GM04503 (cell line): ENCODE measurements around the gene SGIP1.
"Not testable (repeated sequence)": the region's sequence is repeated elsewhere in the genome, so short reads cannot be mapped to it uniquely, and the experiment has no call there.

Experiments
- DNase-seq: peaks from one replicate; pipeline ENCODE4 v3.0.0-alpha.2; 2012; ENCODE audit warnings: low read depth

The SGIP1 gene

GRCh38 chr1:66681686-66682085, 147.7 kb downstream of the SGIP1 start:
- DNase-seq = no peak

GRCh38 chr1:66682106-66682505, 148.2 kb downstream of the SGIP1 start:
- DNase-seq = no peak

GRCh38 chr1:66684353-66684752, 150.4 kb downstream of the SGIP1 start:
- no peak for DNase-seq

GRCh38 chr1:66685265-66685664, 151.3 kb downstream of the SGIP1 start:
- DNase-seq = no peak

GRCh38 chr1:66685670-66686069, 151.7 kb downstream of the SGIP1 start:
- no peak for DNase-seq

- no peak for DNase-seq
These were observed 152.5 kb downstream of the SGIP1 start for GRCh38 chr1:66686406-66686805.

GRCh38 chr1:66687358-66687757, 153.4 kb downstream of the SGIP1 start:
- no peak for DNase-seq

GRCh38 chr1:66690666-66691381, 156.9 kb downstream of the SGIP1 start:
- no peak for DNase-seq

GRCh38 chr1:66692681-66693080, 158.7 kb downstream of the SGIP1 start:
- no peak for DNase-seq

GRCh38 chr1:66693856-66694255, 159.9 kb downstream of the SGIP1 start:
- no peak for DNase-seq

GRCh38 chr1:66695116-66695515, 161.2 kb downstream of the SGIP1 start:
- no peak for DNase-seq

GRCh38 chr1:66696771-66697170, 162.8 kb downstream of the SGIP1 start:
- DNase-seq = no peak

- DNase-seq = no peak
These were observed 165.3 kb downstream of the SGIP1 start for GRCh38 chr1:66699213-66699612.

- DNase-seq = no peak
These were observed 170.4 kb downstream of the SGIP1 start for GRCh38 chr1:66704177-66704875.

- DNase-seq = peak; percentile 34
These were observed 171.2 kb downstream of the SGIP1 start for GRCh38 chr1:66705110-66705509.

- DNase-seq = no peak
These were observed 177.5 kb downstream of the SGIP1 start for GRCh38 chr1:66711420-66711819.

GRCh38 chr1:66712839-66713238, 178.9 kb downstream of the SGIP1 start:
- DNase-seq = no peak

GRCh38 chr1:66723985-66724384, 190.0 kb downstream of the SGIP1 start:
- no peak for DNase-seq

- no peak for DNase-seq
These were observed 192.1 kb downstream of the SGIP1 start for GRCh38 chr1:66725885-66726665.

GRCh38 chr1:66728021-66728420, 194.1 kb downstream of the SGIP1 start:
- DNase-seq = no peak

GRCh38 chr1:66728716-66729115, 194.8 kb downstream of the SGIP1 start:
- DNase-seq = not testable (repeated sequence)

- DNase-seq = no peak
These were observed 195.2 kb downstream of the SGIP1 start for GRCh38 chr1:66729119-66729518.

- DNase-seq = no peak
These were observed 195.6 kb downstream of the SGIP1 start for GRCh38 chr1:66729523-66729922.
